ENCODE measurements around the gene SRMS.

Gene SRMS

GRCh38 chr20:63494420-63495166 is 53.0 kb downstream of the SRMS start:
- Histone ChIP-seq H3K36me3 (replicated peaks) (peaks cover 72% of the 10 kb centered on the region), H3K27me3 (ENCODE audit: low read depth) (no peaks in the 10 kb centered on the region), H3K4me1 (peaks cover 15% of the 10 kb centered on the region), H3K9me3 (no peaks in the 10 kb centered on the region), H3K4me3 (no peak overlapping the region)
- DNase-seq (ENCODE audit: low spot score in 2 of 2): no peak
- in situ Hi-C loops (cut with MboI; ENCODE audit: low sequenced_read_pairs): no loop called here

DNA sequence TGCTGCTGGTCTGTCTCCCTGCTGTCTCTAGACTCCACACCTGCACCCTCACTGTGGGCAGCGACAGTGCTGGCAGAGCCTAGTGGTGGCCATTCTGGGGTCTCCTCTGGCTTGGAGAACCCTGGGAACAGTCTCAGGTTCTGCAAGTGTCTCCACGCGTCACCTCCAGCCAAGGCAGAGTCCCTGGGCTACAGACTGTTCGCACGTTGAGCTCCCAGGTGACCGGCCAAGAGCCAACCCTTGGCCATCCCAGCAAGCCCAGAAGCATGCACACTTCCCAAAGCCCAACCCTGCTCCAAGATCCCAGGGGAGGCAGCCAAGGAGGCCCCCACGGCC is 53.5 kb downstream of the SRMS start:
- peaks cover 13% of the 10 kb centered on the region for H3K4me1 ChIP-seq
- peak in 1 of 2 experiments; percentile 7 for DNase-seq (ENCODE audit: low spot score in 2 of 2)
- in situ Hi-C loops (cut with MboI; ENCODE audit: low sequenced_read_pairs): no loop called here
- H3K36me3 ChIP-seq (replicated peaks): peaks cover 78% of the 10 kb centered on the region
- no peaks in the 10 kb centered on the region for H3K9me3 ChIP-seq
- H3K4me3 ChIP-seq: no peak overlapping the region
- H3K27me3 ChIP-seq (ENCODE audit: low read depth): no peaks in the 10 kb centered on the region

- DNase-seq (ENCODE audit: low spot score in 2 of 2): peak in 1 of 2 experiments; percentile 9
- Histone ChIP-seq H3K4me3 (no peak overlapping the region), H3K4me1 (peaks cover 13% of the 10 kb centered on the region), H3K36me3 (replicated peaks) (peaks cover 82% of the 10 kb centered on the region), H3K27me3 (ENCODE audit: low read depth) (no peaks in the 10 kb centered on the region), H3K9me3 (no peaks in the 10 kb centered on the region)
- in situ Hi-C loops (cut with MboI; ENCODE audit: low sequenced_read_pairs): no loop called here
Observed at GRCh38 chr20:63493563-63494020, 54.0 kb downstream of the SRMS start.

GRCh38 chr20:63492982-63493381 is 54.6 kb downstream of the SRMS start:
- peak in 1 of 2 experiments; percentile 8 for DNase-seq (ENCODE audit: low spot score in 2 of 2)
- Histone ChIP-seq H3K9me3 (no peaks in the 10 kb centered on the region), H3K27me3 (ENCODE audit: low read depth) (no peaks in the 10 kb centered on the region), H3K4me1 (peaks cover 13% of the 10 kb centered on the region), H3K36me3 (replicated peaks) (peaks cover 85% of the 10 kb centered on the region), H3K4me3 (no peak overlapping the region)
- in situ Hi-C loops (cut with MboI; ENCODE audit: low sequenced_read_pairs): no loop called here

GRCh38 chr20:63492518-63492917 is 55.0 kb downstream of the SRMS start:
- H3K4me1 ChIP-seq: peaks cover 13% of the 10 kb centered on the region
- H3K9me3 ChIP-seq: no peaks in the 10 kb centered on the region
- no peaks in the 10 kb centered on the region for H3K27me3 ChIP-seq (ENCODE audit: low read depth)
- in situ Hi-C loops (cut with MboI; ENCODE audit: low sequenced_read_pairs): no loop called here
- no peak overlapping the region for H3K4me3 ChIP-seq
- DNase-seq (ENCODE audit: low spot score in 2 of 2): no peak
- H3K36me3 ChIP-seq (replicated peaks): peaks cover 88% of the 10 kb centered on the region

DNA sequence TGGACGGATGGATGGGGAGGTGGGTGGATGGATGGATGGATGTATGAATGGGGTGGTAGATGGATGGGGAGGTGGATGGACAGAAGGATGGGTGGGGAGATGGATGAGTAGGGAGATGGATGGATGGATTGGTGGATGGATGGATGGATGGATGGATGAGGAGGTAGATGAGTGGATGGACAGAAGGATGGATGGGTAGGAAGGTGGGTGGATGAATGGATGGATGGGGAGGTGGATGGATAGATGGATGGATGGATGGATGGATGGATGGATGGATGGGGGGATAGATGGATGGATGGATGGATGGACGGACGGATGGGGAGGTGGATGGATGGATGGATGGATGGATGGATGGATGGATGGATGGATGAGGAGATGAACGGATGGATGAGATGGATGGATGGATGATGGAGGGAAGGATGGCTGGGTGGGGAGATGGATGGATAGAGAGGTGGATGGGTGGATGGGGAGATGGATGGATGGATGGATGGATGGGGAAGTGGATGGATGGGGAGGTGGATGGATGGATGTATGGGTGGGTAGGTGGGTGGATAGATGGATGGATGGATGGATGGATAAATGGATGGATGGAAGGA is 55.8 kb downstream of the SRMS start:
- in situ Hi-C loops (cut with MboI; ENCODE audit: low sequenced_read_pairs): no loop called here
- H3K27me3 ChIP-seq (ENCODE audit: low read depth): no peaks in the 10 kb centered on the region
- peaks cover 81% of the 10 kb centered on the region for H3K36me3 ChIP-seq (replicated peaks)
- H3K9me3 ChIP-seq: no peaks in the 10 kb centered on the region
- H3K4me1 ChIP-seq: peaks cover 6% of the 10 kb centered on the region
- DNase-seq (ENCODE audit: low spot score in 2 of 2): no peak
- no peak overlapping the region for H3K4me3 ChIP-seq

- Histone ChIP-seq H3K9me3 (no peaks in the 10 kb centered on the region), H3K4me1 (no peaks in the 10 kb centered on the region), H3K4me3 (no peak overlapping the region), H3K27me3 (ENCODE audit: low read depth) (no peaks in the 10 kb centered on the region), H3K36me3 (replicated peaks) (peaks cover 75% of the 10 kb centered on the region)
- peak in 1 of 2 experiments; percentile 8 for DNase-seq (ENCODE audit: low spot score in 2 of 2)
- in situ Hi-C loops (cut with MboI; ENCODE audit: low sequenced_read_pairs): no loop called here
Observed at GRCh38 chr20:63491078-63491477, 56.5 kb downstream of the SRMS start.

Measured in HAP-1 (cell line).